Ishikawa (cell line): Measurements from ENCODE around the gene KIAA0319L.
A peak's percentile ranks its signal among the peaks of the same experiment; 100 is the strongest.

Experiments
- CEBPB ChIP-seq: IDR thresholded peaks from 2 replicates; pipeline ENCODE4 v1.6.1; 2012
- CREB1 ChIP-seq: IDR thresholded peaks from 2 replicates; pipeline ENCODE4 v1.6.1; 2012; ENCODE audit warnings: low read depth
- EGR1 ChIP-seq: IDR thresholded peaks from 2 replicates; pipeline ENCODE4 v1.6.1; 2012
- EP300 ChIP-seq: IDR thresholded peaks from 2 replicates; pipeline ENCODE4 v1.6.1; 2012; ENCODE audit warnings: borderline replicate concordance
- FOXM1 ChIP-seq: IDR thresholded peaks from 2 replicates; pipeline ENCODE4 v1.6.1; 2012; ENCODE audit warnings: low read depth, borderline replicate concordance
- MAX ChIP-seq: IDR thresholded peaks from 2 replicates; pipeline ENCODE4 v1.6.1; 2012
- NFIC ChIP-seq: IDR thresholded peaks from 2 replicates; pipeline ENCODE4 v1.6.1; 2012
- RAD21 ChIP-seq: IDR thresholded peaks from 2 replicates; pipeline ENCODE4 v1.6.1; 2012; ENCODE audit warnings: low read depth
- REST ChIP-seq: IDR thresholded peaks from 2 replicates; pipeline ENCODE4 v1.6.1; 2012; ENCODE audit warnings: low read depth, mild to moderate bottlenecking
- TAF1 ChIP-seq: IDR thresholded peaks from 2 replicates; pipeline ENCODE4 v1.6.1; 2012; ENCODE audit warnings: low read depth, mild to moderate bottlenecking
- TCF12 ChIP-seq: IDR thresholded peaks from 2 replicates; pipeline ENCODE4 v1.6.1; 2012; ENCODE audit warnings: low read depth
- TEAD4 ChIP-seq: IDR thresholded peaks from 2 replicates; pipeline ENCODE4 v1.6.1; 2012
- USF1 ChIP-seq: IDR thresholded peaks from 2 replicates; pipeline ENCODE4 v1.6.1; 2012
- YY1 ChIP-seq: IDR thresholded peaks from 2 replicates; pipeline ENCODE4 v1.6.1; 2012; ENCODE audit warnings: low read depth
- ZBTB7A ChIP-seq: IDR thresholded peaks from 2 replicates; pipeline ENCODE4 v1.6.1; 2012; ENCODE audit warnings: low read depth

KIAA0319L gene

GRCh38 chr1:35506960-35507912 is 50.0 kb downstream of the KIAA0319L start:
- TF ChIP-seq ZBTB7A (no peak), MAX (no peak), CREB1 (no peak), TEAD4 (no peak), TCF12 (no peak), USF1 (no peak), NFIC (no peak), REST (no peak), TAF1 (no peak)

GRCh38 chr1:35505911-35506798 is 51.0 kb downstream of the KIAA0319L start:
- TF ChIP-seq ZBTB7A (no peak), TCF12 (peak; percentile 74), REST (no peak), YY1 (no peak), TEAD4 (peak; percentile 38), CEBPB (peak; percentile 86), NFIC (peak; percentile 80), EP300 (peak; percentile 57; the same call in 1 of the 2 replicates), RAD21 (0 out of 2 replicates have a peak, but pooled peaks have one; percentile 2)

- TF ChIP-seq FOXM1 = no peak
- no peak for TF ChIP-seq EP300
- no peak for TF ChIP-seq USF1
- no peak for TF ChIP-seq TCF12
- no peak for TF ChIP-seq MAX
- no peak for TF ChIP-seq CEBPB
- no peak for TF ChIP-seq TEAD4
- TF ChIP-seq EGR1 = no peak
- no peak for TF ChIP-seq RAD21
- TF ChIP-seq TAF1 = no peak
- TF ChIP-seq ZBTB7A = no peak
- no peak for TF ChIP-seq REST
- no peak for TF ChIP-seq YY1
- no peak for TF ChIP-seq CREB1
- no peak for TF ChIP-seq NFIC
Observed at GRCh38 chr1:35502242-35502641, 55.0 kb downstream of the KIAA0319L start.

- TF ChIP-seq TAF1 (no peak), EP300 (no peak), MAX (no peak), ZBTB7A (no peak), REST (no peak), YY1 (no peak)
Observed at GRCh38 chr1:35500439-35500838, 56.8 kb downstream of the KIAA0319L start.
